Endodermal cell (in vitro differentiated cells): Measurements from ENCODE around the gene APBA2. TPM values are rescaled to one million over a fixed set of nuclear protein-coding genes. Genes with fewer than 3 reads are reported as not detected.

Experiments used
- DNase-seq: peaks from one replicate; pipeline ENCODE4 v3.0.0-alpha.2; 2017
- H3K27ac ChIP-seq: 2 replicates; pipeline ENCODE4 v1.5.1; 2013; ENCODE audit warnings: mild to moderate bottlenecking, low read depth, low read length, moderate library complexity
- H3K27me3 ChIP-seq: 2 replicates; pipeline ENCODE4 v1.6.1; 2013; ENCODE audit warnings: mild to moderate bottlenecking, low read length, moderate library complexity; ENCODE audit not compliant: insufficient read depth, control insufficient read depth, poor library complexity, severe bottlenecking
- H3K36me3 ChIP-seq: 2 replicates; pipeline ENCODE4 v1.7.0; 2013; ENCODE audit warnings: mild to moderate bottlenecking, low read length, moderate library complexity; ENCODE audit not compliant: control insufficient read depth, insufficient read depth
- H3K4me1 ChIP-seq: one replicate; pipeline ENCODE4 v1.7.0; 2013; ENCODE audit warnings: low read length; ENCODE audit not compliant: control insufficient read depth, insufficient read depth
- H3K4me3 ChIP-seq: 2 replicates; pipeline ENCODE4 v1.5.1; 2013; ENCODE audit warnings: mild to moderate bottlenecking, low read length, moderate library complexity
- H3K9ac ChIP-seq: 2 replicates; pipeline ENCODE4 v1.6.1; 2013; ENCODE audit warnings: mild to moderate bottlenecking, low read length, moderate library complexity; ENCODE audit not compliant: poor library complexity, severe bottlenecking; ENCODE audit errors: extremely low read depth
- H3K9me3 ChIP-seq: 2 replicates; pipeline ENCODE4 v1.6.1; 2013; ENCODE audit warnings: mild to moderate bottlenecking, low read length, moderate library complexity; ENCODE audit not compliant: control insufficient read depth
- H3K27ac Mint-ChIP-seq: 2 replicates; pipeline ENCODE4 v1.8.0; 2020; ENCODE audit warnings: mixed read lengths
- H3K27me3 Mint-ChIP-seq: 2 replicates; pipeline ENCODE4 v1.8.0; 2021; ENCODE audit warnings: mild to moderate bottlenecking, mixed read lengths; ENCODE audit not compliant: insufficient read depth
- H3K36me3 Mint-ChIP-seq: 2 replicates; pipeline ENCODE4 v1.8.0; 2020; ENCODE audit warnings: low read depth, mixed read lengths
- H3K4me1 Mint-ChIP-seq: 2 replicates; pipeline ENCODE4 v1.8.0; 2020; ENCODE audit warnings: mixed read lengths
- H3K4me3 Mint-ChIP-seq: 2 replicates; pipeline ENCODE4 v1.8.0; 2020; ENCODE audit warnings: mild to moderate bottlenecking, moderate library complexity, mixed read lengths
- H3K9me3 Mint-ChIP-seq: 2 replicates; pipeline ENCODE4 v1.8.0; 2020; ENCODE audit warnings: mild to moderate bottlenecking, mixed read lengths
- CTCF ChIP-seq: fragments of 200-600 bp; sonication (generic); conservative IDR thresholded peaks from 2 replicates; pipeline ENCODE4 v1.5.0; 2021; ENCODE audit warnings: antibody characterized with exemption, mild to moderate bottlenecking
- WGBS, 2 experiments: methylation state at CpG; one replicate each; pipeline versions ENCODE4 v1.1.5 to v1.1.7; 2013; ENCODE audit warnings: missing lambda C conversion rate in 2 of 2, mixed read lengths in 1 of 2; ENCODE audit not compliant: insufficient coverage in 1 of 2, insufficient read length in 1 of 2; 5-methylcytosine and 5-hydroxymethylcytosine counted together
- total RNA-seq, 2 donors: library from RNA; stranded (reverse); fragmentation: NEBNext Ultra II Directional in 1 of 2; extraction: Animal tissue kit (Norgen Biotek cat#: 25700) in 1 of 2; gene quantifications; 2 replicates in 1 of 2; 3 replicates in 1 of 2; pipeline ENCODE4 v1.2.1, GENCODE V29; 2021

Gene APBA2
- total RNA-seq, 2 donors from 2014 or later: 27.1 to 27.3 TPM

GRCh38 chr15:29131840-29132420 is 246.2 kb downstream of the APBA2 start:
- peak overlapping the region; percentile 83 for H3K27ac Mint-ChIP-seq
- H3K27ac ChIP-seq: peak overlapping the region; percentile 61
- TF ChIP-seq CTCF: no peak
- H3K27me3 ChIP-seq: no peaks in the 10 kb centered on the region
- no peak for DNase-seq
- H3K4me3 Mint-ChIP-seq: peak overlapping the region; percentile 41
- H3K4me1 Mint-ChIP-seq: peaks cover 29% of the 10 kb centered on the region
- H3K4me1 ChIP-seq: peaks cover 6% of the 10 kb centered on the region
- H3K9me3 ChIP-seq: no peaks in the 10 kb centered on the region
- H3K9ac ChIP-seq: no peak overlapping the region
- H3K9me3 Mint-ChIP-seq: no peaks in the 10 kb centered on the region
- H3K36me3 Mint-ChIP-seq: no peaks in the 10 kb centered on the region
- H3K27me3 Mint-ChIP-seq: no peaks in the 10 kb centered on the region
- H3K4me3 ChIP-seq: no peak overlapping the region
- H3K36me3 ChIP-seq: no peaks in the 10 kb centered on the region
- 82 to 86% methylated on average over 10 to 23 of the region's 23 CpGs for WGBS, 2 experiments

DNA sequence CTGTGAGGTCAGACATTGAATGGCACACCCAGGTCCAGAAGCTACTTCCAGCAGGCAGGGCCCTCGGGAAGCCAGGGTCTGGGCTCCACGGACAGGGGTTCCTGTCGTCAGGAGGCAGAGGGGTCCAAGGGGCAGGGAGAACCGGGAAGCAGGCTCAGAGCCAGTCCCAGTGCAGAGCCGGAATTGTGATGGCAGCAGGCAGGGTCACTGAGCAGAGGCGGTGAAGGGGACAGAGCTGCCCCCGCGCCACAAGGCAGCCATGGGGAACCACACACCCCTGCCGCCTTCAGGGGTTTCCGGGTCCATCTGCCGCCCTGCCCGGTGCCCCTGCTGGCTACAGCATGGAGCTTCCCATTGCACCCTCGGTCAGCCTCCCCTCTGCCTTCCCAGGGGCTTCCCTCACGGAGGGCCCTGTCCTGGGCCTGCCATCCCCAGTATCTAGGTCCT is 247.0 kb downstream of the APBA2 start:
- Mint-ChIP-seq H3K36me3 (no peaks in the 10 kb centered on the region), H3K9me3 (no peaks in the 10 kb centered on the region), H3K4me1 (peaks cover 22% of the 10 kb centered on the region), H3K4me3 (no peak overlapping the region), H3K27me3 (no peaks in the 10 kb centered on the region), H3K27ac (no peak overlapping the region)
- 87 to 88% methylated on average over 12 to 14 of the region's 14 CpGs for WGBS, 2 experiments
- Histone ChIP-seq H3K9me3 (no peaks in the 10 kb centered on the region), H3K4me3 (no peak overlapping the region), H3K27me3 (no peaks in the 10 kb centered on the region), H3K9ac (no peak overlapping the region), H3K4me1 (peaks cover 6% of the 10 kb centered on the region), H3K36me3 (no peaks in the 10 kb centered on the region), H3K27ac (peak overlapping the region; percentile 41)
- DNase-seq: no peak
- no peak for TF ChIP-seq CTCF

GRCh38 chr15:29133321-29133720 is 247.5 kb downstream of the APBA2 start:
- Mint-ChIP-seq H3K9me3 (no peaks in the 10 kb centered on the region), H3K27me3 (no peaks in the 10 kb centered on the region), H3K36me3 (no peaks in the 10 kb centered on the region), H3K4me1 (peaks cover 25% of the 10 kb centered on the region), H3K4me3 (no peak overlapping the region), H3K27ac (no peak overlapping the region)
- Histone ChIP-seq H3K9me3 (no peaks in the 10 kb centered on the region), H3K27ac (no peak overlapping the region), H3K4me1 (peaks cover 6% of the 10 kb centered on the region), H3K9ac (no peak overlapping the region), H3K4me3 (no peak overlapping the region), H3K36me3 (no peaks in the 10 kb centered on the region), H3K27me3 (no peaks in the 10 kb centered on the region)
- 81 to 89% methylated on average over 7 to 8 of the region's 8 CpGs for WGBS, 2 experiments
- TF ChIP-seq CTCF: no peak
- DNase-seq: no peak
